Activated T-cell treated with anti-CD3 and anti-CD28 coated beads, Interleukin-2, amount 50 U/mL, for 1 hour (primary cell): ENCODE results near the gene CDHR2.
A peak's percentile ranks its signal among the peaks of the same experiment; 100 is the strongest.
"Not testable (repeated sequence)": the region's sequence is repeated elsewhere in the genome, so short reads cannot be mapped to it uniquely, and the experiment has no call there.

Source experiments
- DNase-seq: peaks from one replicate; pipeline ENCODE4 v3.0.0-alpha.2; 2020

CDHR2 gene

GRCh38 chr5:176599749-176600430 lies 50.7 kb downstream of the CDHR2 start:
- not testable (repeated sequence) for DNase-seq

DNA sequence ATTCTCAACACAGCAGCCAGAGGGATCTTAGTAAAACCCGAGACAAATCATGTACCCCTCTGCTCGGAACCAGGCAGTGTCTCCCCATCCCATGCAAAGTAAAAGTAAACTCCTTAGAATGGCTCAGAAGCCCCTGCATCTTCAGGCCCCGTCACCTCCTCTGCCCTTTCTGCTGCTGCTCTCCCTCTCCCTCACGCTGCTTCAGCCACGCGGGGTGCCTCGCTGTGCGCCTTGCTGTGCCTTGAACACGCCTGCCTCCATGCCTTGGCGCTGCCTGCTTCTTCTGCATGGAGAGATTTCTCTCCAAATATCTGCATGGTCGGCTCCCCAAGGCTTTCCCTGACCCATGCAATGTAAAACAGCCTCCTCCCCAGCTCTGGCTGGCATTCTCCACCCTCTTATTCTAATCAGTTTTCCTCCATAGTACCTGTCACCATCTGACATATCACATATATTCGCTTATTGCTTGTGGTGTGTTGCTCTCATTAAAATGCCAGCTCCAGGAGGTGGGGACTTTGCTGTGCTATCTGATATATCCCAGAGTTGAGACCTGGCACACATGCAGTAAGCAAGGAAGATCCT lies 52.9 kb downstream of the CDHR2 start:
- no peak for DNase-seq

- no peak for DNase-seq
Observed at GRCh38 chr5:176603091-176603490, 53.9 kb downstream of the CDHR2 start.

DNA sequence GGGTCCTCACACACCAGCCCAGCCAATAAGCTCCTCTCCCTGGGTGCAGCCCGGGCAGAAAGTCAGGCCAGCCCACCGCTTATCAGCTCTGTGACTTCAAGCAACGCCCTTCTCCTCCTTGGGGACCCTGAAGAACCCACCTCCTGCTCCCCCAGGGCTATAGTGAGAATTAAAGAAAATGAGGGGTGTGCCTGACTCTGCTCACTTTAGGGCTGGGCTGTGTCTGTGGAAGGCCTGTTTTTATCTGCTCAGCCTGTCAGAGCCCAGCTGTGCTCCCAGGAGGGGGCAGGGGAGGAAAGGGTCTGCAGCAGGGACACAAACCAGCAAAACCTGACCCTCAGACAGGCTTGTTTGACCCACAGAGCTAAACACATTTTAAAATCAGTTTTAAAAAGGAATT lies 56.9 kb downstream of the CDHR2 start:
- DNase-seq, result no peak

DNA sequence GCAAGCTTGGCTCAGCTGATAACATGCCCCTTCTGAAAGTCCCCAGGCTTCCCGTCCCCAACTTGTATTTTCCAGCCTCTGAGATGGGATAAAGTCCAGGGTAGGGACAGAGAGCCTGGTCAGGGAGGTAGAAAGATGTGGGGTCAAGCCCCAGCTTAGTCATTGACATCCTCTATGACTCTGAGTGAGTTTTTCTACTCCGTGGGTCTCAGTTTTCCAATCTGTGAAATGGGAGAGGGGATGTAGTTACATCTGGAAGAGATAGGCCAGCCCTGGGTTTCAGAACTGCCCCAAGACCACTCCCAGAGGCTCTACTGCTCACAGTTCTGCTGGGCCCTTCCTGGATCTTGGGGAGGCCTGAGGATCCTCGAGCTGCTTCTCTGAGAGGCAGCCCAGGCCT lies 57.7 kb downstream of the CDHR2 start:
- DNase-seq, result no peak

GRCh38 chr5:176608142-176608705 lies 59.1 kb downstream of the CDHR2 start:
- DNase-seq, result no peak

DNA sequence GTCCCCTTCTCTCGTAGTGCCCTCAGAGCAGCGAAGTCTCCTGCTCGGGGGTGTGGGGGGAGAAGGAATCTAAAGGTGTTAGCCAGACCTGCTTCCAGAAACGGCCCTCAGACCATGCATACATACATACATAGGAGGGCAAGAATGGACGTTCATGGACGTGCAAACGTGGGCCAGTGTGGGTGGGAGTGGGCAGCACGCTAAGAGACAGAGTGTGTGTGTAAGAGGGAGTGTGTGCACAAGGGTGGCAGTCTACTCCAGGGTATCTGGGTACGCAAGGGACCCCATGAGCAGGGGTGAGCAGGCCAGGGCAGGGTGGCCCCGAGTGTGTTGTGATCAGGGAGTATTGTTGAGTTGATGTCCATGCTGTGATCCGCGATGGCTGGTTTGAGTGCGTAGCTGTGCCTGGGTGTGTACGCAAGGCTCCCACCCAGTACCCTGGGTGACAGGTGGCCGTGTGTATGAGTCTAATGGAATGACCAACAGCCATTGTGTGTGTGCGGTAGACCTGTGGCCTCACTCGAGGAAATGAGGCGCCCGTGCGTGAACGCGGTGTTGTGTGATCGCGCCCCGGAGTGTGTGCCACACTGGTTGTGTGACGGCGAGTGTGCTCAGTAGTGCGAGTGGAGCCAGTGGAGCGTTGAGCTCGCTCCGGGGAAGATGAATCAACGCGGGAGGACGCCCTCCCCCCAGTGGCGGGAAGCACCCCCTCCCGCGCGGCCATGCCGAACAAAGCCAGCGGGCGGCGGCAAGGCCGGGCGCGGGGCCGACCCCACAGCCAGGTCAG lies 60.0 kb downstream of the CDHR2 start:
- peak; percentile 40 for DNase-seq

- peak; percentile 65 for DNase-seq
Observed at GRCh38 chr5:176609724-176610434, 60.7 kb downstream of the CDHR2 start, which contains the start of gene GPRIN1. Gene GPRIN1 (minus strand): TSS chr5:176610156. CDS start chr5:176599834, 10,322 bp downstream.

GRCh38 chr5:176610435-176610773 lies 61.3 kb downstream of the CDHR2 start:
- DNase-seq, result no peak

DNA sequence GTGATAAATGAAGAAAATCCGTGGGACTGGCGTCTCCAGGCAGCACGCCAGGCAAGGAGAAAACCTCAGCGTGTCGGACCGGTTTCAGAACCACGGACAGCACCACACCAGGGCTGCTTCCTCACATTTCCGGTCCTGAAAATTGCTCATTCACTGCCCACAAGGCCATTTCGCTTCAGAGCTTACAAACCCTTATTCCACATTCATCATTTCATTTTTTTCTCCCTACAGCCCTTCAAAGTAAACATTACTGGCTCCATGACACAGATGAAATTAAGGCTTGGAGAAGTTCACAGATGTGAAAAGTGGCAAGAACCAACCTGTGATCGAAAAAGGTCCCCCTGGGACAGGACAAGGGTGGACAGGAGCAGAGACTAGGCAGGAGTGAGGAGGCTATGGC lies 62.3 kb downstream of the CDHR2 start:
- peak; percentile 57 for DNase-seq

- no peak for DNase-seq
Observed at GRCh38 chr5:176612008-176612407, 62.9 kb downstream of the CDHR2 start.

GRCh38 chr5:176612855-176613254 lies 63.7 kb downstream of the CDHR2 start:
- no peak for DNase-seq

DNA sequence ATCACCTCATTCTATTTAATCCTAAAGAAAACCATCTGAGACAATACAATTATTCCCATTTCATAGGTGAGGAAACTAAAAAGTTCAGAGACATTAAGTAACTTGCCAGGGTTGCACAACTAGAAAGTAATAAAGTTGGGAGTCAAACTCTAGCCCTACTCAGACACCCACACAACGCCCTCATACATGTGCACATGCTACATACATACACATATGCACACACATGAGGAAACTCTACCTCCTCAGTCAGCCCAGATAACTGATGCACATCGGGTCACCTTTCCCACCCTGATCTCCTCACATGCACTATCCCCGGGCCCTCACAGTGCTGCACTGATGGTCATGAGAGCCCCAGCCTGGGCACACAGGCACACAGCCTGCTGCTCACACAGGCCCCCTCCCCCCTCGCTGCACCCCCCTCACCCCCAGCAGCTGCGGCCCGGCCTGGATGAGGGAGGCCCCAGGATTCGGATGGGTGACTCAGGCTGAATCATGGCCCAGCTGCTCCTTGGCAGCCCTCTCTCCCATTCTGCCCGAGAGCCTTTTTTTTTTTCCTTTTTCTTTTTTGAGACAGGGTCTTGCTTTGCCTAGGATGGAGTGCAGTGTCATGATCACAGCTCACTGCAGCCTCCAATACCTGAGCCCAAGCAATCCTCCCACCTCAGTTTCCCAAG lies 65.8 kb downstream of the CDHR2 start:
- no peak for DNase-seq

GRCh38 chr5:176616511-176616910 lies 67.4 kb downstream of the CDHR2 start:
- no peak for DNase-seq

GRCh38 chr5:176618783-176619182 lies 69.6 kb downstream of the CDHR2 start:
- no peak for DNase-seq

DNA sequence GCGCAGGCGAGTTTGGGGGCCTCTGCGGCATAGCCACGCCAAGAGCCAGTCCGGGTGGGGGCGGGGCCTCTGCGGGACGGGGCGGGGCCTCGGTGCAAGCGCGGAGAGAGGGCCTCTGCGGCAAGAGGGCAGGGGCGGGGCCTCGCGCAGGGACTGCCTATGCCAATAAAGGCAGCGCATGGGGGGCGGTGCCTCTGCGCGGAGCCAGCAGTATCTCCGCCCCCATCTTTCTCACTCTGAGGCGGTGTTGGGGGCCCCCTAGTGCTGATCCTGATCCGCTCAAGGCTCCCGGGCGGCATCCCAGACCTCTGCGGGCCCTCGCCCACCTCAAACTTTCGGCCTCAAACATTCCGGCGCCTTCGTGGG lies 70.0 kb downstream of the CDHR2 start:
- peak; percentile 77 for DNase-seq

- DNase-seq, result no peak
Observed at GRCh38 chr5:176619569-176620332, 70.6 kb downstream of the CDHR2 start.

- peak; percentile 29 for DNase-seq
Observed at GRCh38 chr5:176620333-176620981, 71.3 kb downstream of the CDHR2 start.

GRCh38 chr5:176621661-176622079 lies 72.5 kb downstream of the CDHR2 start:
- no peak for DNase-seq

- no peak for DNase-seq
Observed at GRCh38 chr5:176624142-176624541, 75.0 kb downstream of the CDHR2 start.

GRCh38 chr5:176624938-176625337 lies 75.8 kb downstream of the CDHR2 start:
- DNase-seq, result no peak
